OCI-LY1 (cell line): ENCODE data around the gene XCR1.

Source experiments
- CTCF ChIP-seq: fragments of 200-600 bp; sonication (generic), shearing (Covaris generic); IDR thresholded peaks from 2 replicates; pipeline ENCODE4 v1.5.1; 2017; ENCODE audit warnings: mild to moderate bottlenecking, antibody characterized with exemption, low read length, moderate library complexity, mixed read lengths
- EZH2 ChIP-seq: fragments of 200-600 bp; sonication (generic), shearing (Covaris generic); IDR thresholded peaks from 2 replicates; pipeline ENCODE4 v1.8.0; 2017; ENCODE audit warnings: borderline replicate concordance, mixed run types, mild to moderate bottlenecking, antibody characterized with exemption, low read length, moderate library complexity, mixed read lengths

DNA sequence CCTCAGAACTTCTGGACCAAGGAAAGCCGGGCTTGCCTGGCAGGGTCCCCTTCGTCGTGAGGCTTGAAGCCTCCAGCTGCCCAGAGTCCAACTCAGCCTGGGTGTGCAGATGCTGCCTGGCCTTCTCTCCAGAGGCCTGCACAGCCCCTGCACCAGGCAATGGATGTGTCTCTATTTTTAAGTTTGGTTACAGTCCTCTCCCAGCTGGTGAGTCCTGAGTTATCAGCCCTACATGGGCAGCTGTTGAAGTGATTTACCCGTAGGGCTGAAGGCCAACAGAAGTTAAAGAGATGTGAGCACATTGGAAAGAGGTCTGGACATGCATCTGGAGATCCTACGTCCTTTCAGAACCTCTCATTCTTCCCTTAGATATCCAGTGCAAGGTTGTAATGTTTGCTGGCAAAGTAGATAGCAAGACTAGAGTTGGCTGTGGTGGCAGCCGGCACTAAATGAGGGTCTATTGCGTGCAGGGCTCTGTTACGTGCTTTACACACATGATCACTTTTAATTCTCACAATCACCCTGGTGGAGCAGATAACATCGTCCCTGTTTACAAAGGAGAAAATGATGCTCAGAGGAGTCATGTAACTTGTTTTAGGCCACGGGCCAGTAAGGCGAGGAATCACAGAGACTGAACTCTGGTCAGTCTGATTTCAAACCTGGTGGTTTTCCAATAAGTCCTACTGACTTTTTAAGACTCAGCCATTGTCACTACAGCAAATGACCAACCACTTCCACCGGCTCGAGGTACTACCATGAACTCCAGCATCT, 41.6 kb downstream of the XCR1 start:
- TF ChIP-seq CTCF (no peak), EZH2 (no peak)
